C4-2B (cell line): ENCODE data around the gene CENPC.
"Not testable (repeated sequence)": the region's sequence is repeated elsewhere in the genome, so short reads cannot be mapped to it uniquely, and the experiment has no call there.

Experiments
- H3K27ac ChIP-seq: fragments of 450-650 bp; 2 replicates; pipeline ENCODE4 v1.5.1; 2017
- ZFX ChIP-seq: fragments of 450-650 bp; IDR thresholded peaks from 2 replicates; pipeline ENCODE4 v1.6.1; 2017
- TF ChIP-seq, protein P1 (sequence below): fragments of 450-650 bp; conservative IDR thresholded peaks from 2 replicates; pipeline ENCODE4 v1.5.1; 2017; ENCODE audit warnings: mild to moderate bottlenecking

The CENPC gene

GRCh38 chr4:67566335-67566734 lies 21.0 kb upstream of the CENPC start:
- no peak overlapping the region for H3K27ac ChIP-seq
- TF ChIP-seq, protein P1, sequence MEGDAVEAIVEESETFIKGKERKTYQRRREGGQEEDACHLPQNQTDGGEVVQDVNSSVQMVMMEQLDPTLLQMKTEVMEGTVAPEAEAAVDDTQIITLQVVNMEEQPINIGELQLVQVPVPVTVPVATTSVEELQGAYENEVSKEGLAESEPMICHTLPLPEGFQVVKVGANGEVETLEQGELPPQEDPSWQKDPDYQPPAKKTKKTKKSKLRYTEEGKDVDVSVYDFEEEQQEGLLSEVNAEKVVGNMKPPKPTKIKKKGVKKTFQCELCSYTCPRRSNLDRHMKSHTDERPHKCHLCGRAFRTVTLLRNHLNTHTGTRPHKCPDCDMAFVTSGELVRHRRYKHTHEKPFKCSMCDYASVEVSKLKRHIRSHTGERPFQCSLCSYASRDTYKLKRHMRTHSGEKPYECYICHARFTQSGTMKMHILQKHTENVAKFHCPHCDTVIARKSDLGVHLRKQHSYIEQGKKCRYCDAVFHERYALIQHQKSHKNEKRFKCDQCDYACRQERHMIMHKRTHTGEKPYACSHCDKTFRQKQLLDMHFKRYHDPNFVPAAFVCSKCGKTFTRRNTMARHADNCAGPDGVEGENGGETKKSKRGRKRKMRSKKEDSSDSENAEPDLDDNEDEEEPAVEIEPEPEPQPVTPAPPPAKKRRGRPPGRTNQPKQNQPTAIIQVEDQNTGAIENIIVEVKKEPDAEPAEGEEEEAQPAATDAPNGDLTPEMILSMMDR, result no peak
- TF ChIP-seq ZFX, result no peak

DNA sequence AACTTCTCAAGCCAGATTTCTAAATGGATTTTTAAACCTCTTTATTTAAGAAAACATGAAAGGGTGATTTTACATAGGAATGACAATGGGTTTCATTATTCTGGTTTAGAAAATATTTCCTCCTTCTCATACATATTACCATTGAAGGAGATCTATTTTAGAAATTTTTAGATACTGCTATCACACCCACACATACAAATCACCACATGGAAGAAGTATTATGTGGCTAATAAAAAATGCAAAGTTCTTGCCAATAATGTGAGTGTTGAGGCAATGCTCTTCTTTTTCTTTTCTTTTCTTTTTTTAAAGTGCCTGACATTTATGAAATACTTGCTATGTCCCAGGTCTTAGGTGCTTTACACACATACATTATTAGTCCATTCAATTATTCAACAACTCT lies 20.0 kb upstream of the CENPC start:
- no peak overlapping the region for H3K27ac ChIP-seq
- TF ChIP-seq, protein P1, result no peak
- no peak for TF ChIP-seq ZFX

DNA sequence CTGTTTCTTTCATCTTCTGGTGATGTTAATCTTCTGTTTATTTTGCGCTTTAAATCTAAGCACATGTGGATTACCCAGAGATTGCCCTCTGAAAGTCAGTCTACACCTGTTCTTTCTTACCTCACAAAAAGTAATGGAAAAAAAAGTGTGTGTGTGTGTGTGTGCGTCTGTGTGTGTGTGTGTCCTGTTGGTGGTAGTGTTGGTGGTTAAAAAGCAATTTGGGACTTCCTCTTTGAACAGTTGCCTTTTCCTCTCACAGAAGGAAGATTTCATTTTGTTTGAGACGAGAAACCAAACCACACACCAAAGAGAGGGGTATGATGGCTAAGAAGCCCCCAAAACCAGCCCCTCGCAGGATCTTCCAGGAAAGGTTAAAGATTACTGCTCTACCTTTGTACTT lies 13.2 kb upstream of the CENPC start, which contains the start of gene STAP1:
Gene STAP1 (plus strand): TSS at position 235 of the 400 bp plus-strand sequence. CDS start 83 bp downstream, at position 318.
- H3K27ac ChIP-seq, result no peak within 1 kb of the TSS
- TF ChIP-seq, protein P1, result no peak

- no peak overlapping the region for H3K27ac ChIP-seq
- TF ChIP-seq, protein P1, result no peak
- no peak for TF ChIP-seq ZFX
These were observed 11.1 kb upstream of the CENPC start for GRCh38 chr4:67556436-67556835.

- no peak overlapping the region for H3K27ac ChIP-seq
- TF ChIP-seq, protein P1, result no peak
- TF ChIP-seq ZFX, result no peak
These were observed 10.1 kb upstream of the CENPC start for GRCh38 chr4:67555447-67555846.

DNA sequence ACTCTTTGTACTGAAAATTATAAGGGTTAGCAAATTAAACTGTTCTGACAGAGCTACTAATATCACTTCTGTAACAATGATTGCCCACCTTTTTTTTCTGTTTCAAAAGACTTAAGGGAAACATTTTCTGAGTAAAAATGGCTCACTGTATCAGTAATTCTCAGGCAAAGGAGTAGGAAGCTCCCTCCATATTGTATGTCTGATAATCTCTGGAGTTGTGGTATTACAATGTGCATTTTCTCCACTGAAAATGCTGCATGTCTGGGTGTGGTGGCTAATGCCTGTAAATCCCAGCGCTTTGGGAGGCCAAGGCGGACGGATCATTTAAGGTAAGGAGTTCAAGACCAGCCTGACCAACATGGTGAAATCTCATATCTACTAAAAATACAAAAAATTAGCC lies 8.8 kb upstream of the CENPC start:
- no peak overlapping the region for H3K27ac ChIP-seq
- TF ChIP-seq ZFX, result no peak
- TF ChIP-seq, protein P1, result no peak

DNA sequence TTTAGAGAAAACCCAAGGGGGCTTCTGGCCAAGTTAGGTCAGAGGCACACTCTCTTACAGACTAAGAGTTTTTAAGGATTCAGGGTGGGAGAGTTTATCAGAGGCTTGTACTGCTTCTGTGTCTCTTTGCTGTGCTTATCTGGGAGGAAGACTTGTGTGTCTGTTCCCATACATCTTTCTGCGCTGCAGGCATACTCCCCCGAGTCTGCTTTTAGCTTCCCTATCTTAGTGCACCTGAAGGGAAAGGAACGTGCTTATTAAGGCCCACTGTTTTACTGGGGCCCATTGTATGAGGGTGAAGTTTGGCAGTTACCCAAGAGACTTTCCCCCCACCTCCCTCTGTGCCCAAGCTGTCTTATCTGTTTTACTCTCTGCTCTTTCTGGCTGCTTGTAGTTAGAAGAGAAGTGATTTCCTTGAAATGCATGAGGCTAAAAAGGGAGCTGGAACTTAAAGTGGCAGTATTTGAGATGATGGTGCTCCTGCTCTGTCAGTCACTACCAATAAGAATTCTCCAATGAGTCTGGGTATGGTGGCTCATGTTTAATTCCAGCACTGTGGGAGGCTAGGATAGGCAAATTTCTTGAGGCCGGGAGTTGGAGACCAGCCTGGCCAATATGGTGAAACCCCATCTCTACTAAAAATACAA lies 7.0 kb upstream of the CENPC start:
- H3K27ac ChIP-seq, result not testable (repeated sequence)

DNA sequence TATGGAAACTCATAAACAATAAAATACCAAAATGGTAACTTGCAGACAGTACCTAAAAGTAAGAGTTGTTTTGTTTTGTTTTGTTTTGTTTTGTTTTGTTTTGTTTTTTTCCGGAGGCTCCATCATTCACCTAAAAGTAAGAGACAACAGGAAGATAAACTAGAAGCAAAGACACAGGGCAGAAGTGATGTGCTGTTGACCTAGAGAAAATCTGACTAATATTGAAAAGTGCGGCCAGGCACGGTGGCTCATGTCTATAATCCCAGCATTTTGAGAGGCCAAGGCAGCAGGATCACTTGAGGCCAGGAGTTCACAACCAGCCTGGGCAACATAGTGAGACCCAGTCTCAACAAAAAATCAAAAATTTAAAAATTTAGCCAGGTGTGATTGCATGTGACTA lies 5.6 kb upstream of the CENPC start:
- H3K27ac ChIP-seq, result no peak overlapping the region
- TF ChIP-seq, protein P1, result no peak
- TF ChIP-seq ZFX, result no peak
